Mesenteric fat pad (tissue), 1 donor: ENCODE results near the gene NREP. TPM values are rescaled to one million over a fixed set of nuclear protein-coding genes. Genes with fewer than 3 reads are reported as not detected.
"Not testable (repeated sequence)": the region's sequence is repeated elsewhere in the genome, so short reads cannot be mapped to it uniquely, and the experiment has no call there.

ENCODE experiments used
- DNase-seq: peaks from one replicate; pipeline ENCODE4 v3.0.0-alpha.2; 2020; ENCODE audit warnings: low spot score
- total RNA-seq: library from RNA; stranded (reverse); fragmentation: NEBNext Ultra II Directional; extraction: Animal tissue kit (Norgen Biotek cat#: 25700); gene quantifications from one replicate; pipeline ENCODE4 v1.2.1, GENCODE V29; 2021
- donor health status: DM: yes; HTN: yes; CAD: no.

The NREP gene
- total RNA-seq, 1 donor from 2014 or later, result 6.8 TPM

DNA sequence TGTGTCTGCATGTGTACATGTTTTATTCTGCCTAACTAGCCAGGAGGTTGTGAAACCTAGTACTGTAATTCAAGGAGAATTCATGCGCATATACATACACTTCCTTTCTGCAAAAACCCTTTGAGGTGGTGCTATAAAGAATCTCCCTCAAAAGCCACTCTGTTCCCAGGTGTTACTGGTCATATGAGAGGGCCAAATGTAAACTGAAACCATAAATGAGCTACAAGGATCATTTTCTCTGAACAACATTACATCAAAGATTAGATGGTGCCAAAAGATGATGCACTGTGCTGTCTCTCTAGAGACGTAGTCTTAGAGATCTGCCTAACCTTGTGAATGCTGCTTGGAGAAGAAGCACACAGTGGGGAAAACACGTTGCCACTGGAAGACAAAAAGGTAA lies 15.7 kb downstream of the NREP start:
- no peak for DNase-seq

DNA sequence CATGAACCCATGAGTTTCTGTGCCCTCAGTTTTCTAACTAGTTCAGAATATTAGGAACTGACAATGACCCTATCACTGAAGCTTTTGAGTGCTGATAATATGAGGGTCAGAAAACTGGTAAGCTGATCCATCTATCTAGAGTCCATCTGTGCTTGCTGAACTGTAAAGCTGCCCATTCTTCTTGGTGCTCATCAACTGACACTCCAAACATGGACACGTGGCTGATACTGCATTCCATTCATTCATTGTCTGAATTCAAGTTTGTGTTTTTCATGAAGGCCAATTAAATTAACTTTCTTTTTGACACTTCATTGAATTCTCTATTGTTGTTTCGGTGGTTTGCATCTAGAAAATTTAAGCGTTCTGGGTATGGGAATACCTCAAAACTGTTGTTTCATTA lies 17.6 kb downstream of the NREP start:
- no peak for DNase-seq

- no peak for DNase-seq
These were observed 18.9 kb downstream of the NREP start for GRCh38 chr5:111738118-111738517.

DNA sequence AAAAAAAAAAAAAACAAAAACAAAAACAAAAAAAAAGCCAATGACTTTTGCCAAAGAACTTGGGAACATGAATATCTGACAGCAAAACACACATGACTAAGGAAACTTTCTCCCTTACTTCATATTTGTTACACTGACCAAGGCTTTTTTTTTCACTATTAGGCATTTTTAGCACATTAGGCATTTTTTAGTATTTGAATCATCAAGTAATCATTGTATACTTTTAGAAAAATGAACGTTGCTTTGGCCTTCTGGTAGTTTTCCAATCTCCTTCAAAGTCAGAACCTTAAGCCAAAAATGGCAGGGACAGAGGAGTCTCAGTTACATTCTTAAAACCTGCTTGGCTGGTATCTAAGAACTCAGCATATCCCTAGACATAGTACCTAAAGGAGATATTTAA lies 19.3 kb downstream of the NREP start:
- no peak for DNase-seq

DNA sequence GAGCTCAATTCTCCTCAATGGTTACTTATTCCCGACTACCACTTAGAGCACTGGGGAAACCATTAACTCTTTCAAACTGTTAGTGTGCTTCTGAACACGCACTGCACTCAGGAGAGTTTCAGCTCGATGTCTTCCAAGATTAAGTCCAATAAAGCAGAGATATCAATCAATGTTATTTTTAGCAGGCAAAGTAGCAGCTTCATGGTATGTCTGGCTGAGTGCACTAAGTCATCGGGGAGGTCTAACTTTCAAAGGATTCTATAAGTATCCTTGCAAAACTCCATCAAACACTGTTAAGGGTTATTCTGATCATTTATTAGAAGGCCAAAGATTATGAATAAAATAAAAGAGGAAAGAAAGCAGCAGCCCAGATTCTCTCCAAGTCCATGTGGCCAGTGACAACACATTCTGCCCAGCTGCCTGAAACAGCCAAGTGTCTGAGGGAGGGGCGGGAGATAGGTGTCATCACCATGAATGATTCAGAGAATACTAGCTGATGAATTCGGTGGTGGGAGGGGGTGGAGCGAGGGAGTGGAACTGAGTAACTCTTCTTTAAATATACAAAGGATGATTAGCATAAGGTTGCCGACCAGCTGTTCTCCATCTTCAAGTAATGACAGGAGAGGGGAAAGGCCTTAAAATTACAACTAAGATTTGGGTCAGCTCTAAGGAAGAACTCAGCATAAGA lies 21.3 kb downstream of the NREP start:
- no peak for DNase-seq

DNA sequence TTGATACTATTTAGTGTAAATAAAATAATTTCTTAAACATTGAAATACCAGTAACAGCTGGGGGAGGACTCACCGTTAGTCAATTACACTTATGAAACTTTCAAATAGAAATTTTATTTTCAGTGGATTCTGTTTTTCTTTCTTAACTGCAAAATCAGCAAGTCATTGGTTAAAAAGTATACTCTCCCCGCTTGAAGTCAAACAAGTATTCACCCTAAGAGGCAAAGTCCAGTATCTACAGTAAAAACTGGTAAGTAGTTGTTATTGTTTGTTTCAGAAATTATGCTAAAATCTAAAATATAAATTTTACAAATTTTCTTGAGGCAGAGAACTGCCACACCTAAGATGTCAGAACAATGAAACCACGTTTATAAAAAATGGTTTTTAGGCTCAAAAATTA lies 22.4 kb downstream of the NREP start:
- DNase-seq, result no peak

GRCh38 chr5:111734013-111734412 lies 23.0 kb downstream of the NREP start:
- DNase-seq, result no peak

DNA sequence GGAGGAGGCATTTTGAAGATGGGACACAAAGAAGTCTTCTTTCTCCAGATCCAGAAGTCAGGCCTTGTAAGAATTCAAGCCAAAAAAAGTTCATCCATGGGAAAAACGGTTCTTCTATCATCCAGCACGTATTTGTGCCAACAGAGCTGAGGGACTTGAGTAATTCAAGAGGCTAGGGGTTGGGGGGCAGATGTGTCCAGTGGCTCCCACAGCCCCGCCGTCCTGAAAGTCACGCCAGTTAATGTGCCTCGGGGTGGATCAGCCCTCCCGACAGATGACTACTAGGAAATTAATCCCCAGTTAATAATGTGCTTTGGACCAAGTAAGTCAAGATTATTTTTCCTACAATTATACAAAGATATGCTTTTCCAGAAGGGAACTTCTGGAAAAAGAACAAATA lies 23.4 kb downstream of the NREP start:
- no peak for DNase-seq

DNA sequence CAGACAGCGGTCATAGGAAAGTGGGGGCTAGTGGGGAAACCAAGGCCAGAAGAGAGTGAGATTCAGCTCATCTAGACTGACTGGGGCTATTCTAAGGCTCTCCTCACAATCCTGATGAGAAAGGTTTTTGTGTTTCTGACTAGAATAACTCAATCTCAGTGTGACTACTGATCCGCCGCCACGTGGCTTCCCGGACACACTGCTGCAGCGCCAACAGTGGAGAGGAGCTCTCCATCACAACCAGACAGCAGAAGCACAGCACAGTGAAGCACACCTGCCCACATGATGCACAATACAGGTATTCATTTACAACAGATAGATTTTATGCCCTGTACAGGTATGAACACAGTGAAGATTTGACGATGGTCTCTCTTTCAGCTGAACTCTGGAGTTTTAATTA lies 25.4 kb downstream of the NREP start:
- no peak for DNase-seq

GRCh38 chr5:111730659-111731382 lies 26.2 kb downstream of the NREP start:
- DNase-seq, result no peak

- no peak for DNase-seq
These were observed 28.1 kb downstream of the NREP start for GRCh38 chr5:111728941-111729340.

- no peak for DNase-seq
These were observed 30.0 kb downstream of the NREP start for GRCh38 chr5:111726986-111727385.

GRCh38 chr5:111722140-111722539 lies 34.9 kb downstream of the NREP start:
- DNase-seq, result no peak

GRCh38 chr5:111720333-111720890 lies 36.6 kb downstream of the NREP start:
- no peak for DNase-seq

- DNase-seq, result no peak
These were observed 37.2 kb downstream of the NREP start for GRCh38 chr5:111719773-111720172.

- DNase-seq, result not testable (repeated sequence)
These were observed 40.2 kb downstream of the NREP start for GRCh38 chr5:111716789-111717188.

GRCh38 chr5:111707630-111708164 lies 49.3 kb downstream of the NREP start:
- DNase-seq, result no peak

GRCh38 chr5:111706345-111706744 lies 50.6 kb downstream of the NREP start:
- no peak for DNase-seq

- DNase-seq, result no peak
These were observed 52.4 kb downstream of the NREP start for GRCh38 chr5:111704452-111705085.

DNA sequence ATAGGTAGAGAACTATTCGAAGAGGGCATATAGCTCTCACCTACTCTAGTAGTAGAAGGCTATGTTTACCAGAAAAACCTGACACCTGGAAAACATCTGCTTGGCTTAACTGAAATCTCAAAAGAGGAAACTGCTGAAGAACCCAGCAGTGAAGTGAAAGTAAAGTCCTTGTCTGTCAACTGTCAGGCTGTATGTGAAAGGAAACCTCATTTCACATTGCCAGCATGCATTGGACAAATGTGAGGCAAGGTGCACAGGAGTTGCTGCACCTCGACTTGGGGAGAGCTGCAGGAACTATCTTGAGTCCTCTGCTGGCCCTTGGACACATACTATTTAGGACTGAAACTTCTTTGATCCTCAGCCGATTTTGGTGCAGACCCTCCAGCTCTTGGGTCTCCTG lies 53.3 kb downstream of the NREP start:
- no peak for DNase-seq

GRCh38 chr5:111699976-111700375 lies 57.0 kb downstream of the NREP start:
- no peak for DNase-seq

DNA sequence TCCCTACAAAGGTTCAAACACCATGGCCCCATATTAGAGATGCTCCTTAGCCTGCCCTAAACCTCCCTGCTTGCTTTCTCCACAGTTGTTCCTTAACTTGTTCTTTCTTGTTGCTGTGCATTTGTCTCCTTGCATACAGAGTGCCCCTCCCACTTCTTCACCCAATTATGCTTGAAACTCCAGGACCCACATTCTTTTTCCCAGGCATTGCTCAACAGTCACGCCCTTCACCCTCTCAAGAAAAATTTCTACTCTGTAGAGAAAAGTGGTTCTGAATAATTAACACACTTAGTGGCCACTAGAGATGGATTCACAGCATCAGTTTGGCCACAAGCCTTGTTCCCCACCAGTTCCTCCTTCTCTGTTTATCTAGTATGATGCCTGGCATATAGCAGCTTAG lies 57.7 kb downstream of the NREP start:
- no peak for DNase-seq
